ENCODE data around the gene CD58.

DNA sequence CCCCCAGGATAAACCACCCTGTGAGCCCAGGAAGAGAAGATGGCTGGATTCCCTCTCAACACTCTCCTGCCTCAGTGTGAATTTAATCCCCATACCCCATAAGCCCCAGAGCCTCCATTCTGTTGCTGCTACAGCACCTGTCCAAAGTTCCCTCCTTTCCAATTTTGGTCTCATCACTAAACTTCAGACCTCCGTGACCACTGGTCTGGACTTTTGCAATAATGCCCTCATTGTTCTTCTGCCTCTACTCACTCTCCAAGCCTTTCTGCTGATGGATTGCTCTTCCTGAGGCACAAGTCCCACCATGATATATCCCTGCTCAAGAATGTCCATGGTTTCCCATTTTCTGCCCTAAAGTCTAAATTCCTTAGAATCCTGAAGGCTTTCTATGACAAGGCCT lies 83.2 kb downstream of the CD58 start:
- TF ChIP-seq ZNF596 (tag by site-specific recombination; IDR thresholded peaks at IDR 0.05) = no peak
- TF ChIP-seq ZNF114 (tag by site-specific recombination; IDR thresholded peaks at IDR 0.05) = no peak
- TF ChIP-seq, protein P1, sequence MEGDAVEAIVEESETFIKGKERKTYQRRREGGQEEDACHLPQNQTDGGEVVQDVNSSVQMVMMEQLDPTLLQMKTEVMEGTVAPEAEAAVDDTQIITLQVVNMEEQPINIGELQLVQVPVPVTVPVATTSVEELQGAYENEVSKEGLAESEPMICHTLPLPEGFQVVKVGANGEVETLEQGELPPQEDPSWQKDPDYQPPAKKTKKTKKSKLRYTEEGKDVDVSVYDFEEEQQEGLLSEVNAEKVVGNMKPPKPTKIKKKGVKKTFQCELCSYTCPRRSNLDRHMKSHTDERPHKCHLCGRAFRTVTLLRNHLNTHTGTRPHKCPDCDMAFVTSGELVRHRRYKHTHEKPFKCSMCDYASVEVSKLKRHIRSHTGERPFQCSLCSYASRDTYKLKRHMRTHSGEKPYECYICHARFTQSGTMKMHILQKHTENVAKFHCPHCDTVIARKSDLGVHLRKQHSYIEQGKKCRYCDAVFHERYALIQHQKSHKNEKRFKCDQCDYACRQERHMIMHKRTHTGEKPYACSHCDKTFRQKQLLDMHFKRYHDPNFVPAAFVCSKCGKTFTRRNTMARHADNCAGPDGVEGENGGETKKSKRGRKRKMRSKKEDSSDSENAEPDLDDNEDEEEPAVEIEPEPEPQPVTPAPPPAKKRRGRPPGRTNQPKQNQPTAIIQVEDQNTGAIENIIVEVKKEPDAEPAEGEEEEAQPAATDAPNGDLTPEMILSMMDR (tag by site-specific recombination; IDR thresholded peaks at IDR 0.05) = no peak
- TF ChIP-seq, protein P2, sequence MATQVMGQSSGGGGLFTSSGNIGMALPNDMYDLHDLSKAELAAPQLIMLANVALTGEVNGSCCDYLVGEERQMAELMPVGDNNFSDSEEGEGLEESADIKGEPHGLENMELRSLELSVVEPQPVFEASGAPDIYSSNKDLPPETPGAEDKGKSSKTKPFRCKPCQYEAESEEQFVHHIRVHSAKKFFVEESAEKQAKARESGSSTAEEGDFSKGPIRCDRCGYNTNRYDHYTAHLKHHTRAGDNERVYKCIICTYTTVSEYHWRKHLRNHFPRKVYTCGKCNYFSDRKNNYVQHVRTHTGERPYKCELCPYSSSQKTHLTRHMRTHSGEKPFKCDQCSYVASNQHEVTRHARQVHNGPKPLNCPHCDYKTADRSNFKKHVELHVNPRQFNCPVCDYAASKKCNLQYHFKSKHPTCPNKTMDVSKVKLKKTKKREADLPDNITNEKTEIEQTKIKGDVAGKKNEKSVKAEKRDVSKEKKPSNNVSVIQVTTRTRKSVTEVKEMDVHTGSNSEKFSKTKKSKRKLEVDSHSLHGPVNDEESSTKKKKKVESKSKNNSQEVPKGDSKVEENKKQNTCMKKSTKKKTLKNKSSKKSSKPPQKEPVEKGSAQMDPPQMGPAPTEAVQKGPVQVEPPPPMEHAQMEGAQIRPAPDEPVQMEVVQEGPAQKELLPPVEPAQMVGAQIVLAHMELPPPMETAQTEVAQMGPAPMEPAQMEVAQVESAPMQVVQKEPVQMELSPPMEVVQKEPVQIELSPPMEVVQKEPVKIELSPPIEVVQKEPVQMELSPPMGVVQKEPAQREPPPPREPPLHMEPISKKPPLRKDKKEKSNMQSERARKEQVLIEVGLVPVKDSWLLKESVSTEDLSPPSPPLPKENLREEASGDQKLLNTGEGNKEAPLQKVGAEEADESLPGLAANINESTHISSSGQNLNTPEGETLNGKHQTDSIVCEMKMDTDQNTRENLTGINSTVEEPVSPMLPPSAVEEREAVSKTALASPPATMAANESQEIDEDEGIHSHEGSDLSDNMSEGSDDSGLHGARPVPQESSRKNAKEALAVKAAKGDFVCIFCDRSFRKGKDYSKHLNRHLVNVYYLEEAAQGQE (tag by site-specific recombination; IDR thresholded peaks at IDR 0.05) = no peak
- TF ChIP-seq MYNN (tag by site-specific recombination; IDR thresholded peaks at IDR 0.05; ENCODE audit: borderline replicate concordance) = no peak
- no peak for TF ChIP-seq GLIS2 (tag by site-specific recombination; IDR thresholded peaks at IDR 0.05)
- no peak for TF ChIP-seq ZNF169 (tag by site-specific recombination; IDR thresholded peaks at IDR 0.05)
- TF ChIP-seq, protein P3, sequence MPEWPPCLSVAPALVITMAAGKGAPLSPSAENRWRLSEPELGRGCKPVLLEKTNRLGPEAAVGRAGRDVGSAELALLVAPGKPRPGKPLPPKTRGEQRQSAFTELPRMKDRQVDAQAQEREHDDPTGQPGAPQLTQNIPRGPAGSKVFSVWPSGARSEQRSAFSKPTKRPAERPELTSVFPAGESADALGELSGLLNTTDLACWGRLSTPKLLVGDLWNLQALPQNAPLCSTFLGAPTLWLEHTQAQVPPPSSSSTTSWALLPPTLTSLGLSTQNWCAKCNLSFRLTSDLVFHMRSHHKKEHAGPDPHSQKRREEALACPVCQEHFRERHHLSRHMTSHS (tag by site-specific recombination; IDR thresholded peaks at IDR 0.05) = no peak
- no peak for TF ChIP-seq ZNF19 (tag by site-specific recombination; IDR thresholded peaks at IDR 0.05; ENCODE audit: low read depth)
- TF ChIP-seq ZNF585B (tag by site-specific recombination; IDR thresholded peaks at IDR 0.05) = no peak
- no peak for TF ChIP-seq SALL2 (tag by site-specific recombination; IDR thresholded peaks at IDR 0.05; ENCODE audit: borderline replicate concordance)

Data from HEK293 (cell line).